HepG2 (cell line): ENCODE measurements around the gene EHD1. TPM values are rescaled to one million over a fixed set of nuclear protein-coding genes. Genes with fewer than 3 reads are reported as not detected.

ENCODE experiments used
- EHMT2 ChIP-seq: fragments of 200-600 bp; sonication (generic); IDR thresholded peaks from 2 replicates; pipeline ENCODE4 v1.7.0; 2017; ENCODE audit warnings: antibody characterized with exemption, low read depth, low read length, borderline replicate concordance
- GLI4 ChIP-seq: sonication (generic); formaldehyde crosslinking; IDR thresholded peaks from 2 replicates; pipeline ENCODE4 v1.5.1; 2020; ENCODE audit warnings: missing genetic modification reagents, mild to moderate bottlenecking, moderate library complexity, borderline replicate concordance
- MEIS1 ChIP-seq: sonication (generic); formaldehyde crosslinking; IDR thresholded peaks from 2 replicates; pipeline ENCODE4 v1.9.0; 2021; ENCODE audit warnings: mild to moderate bottlenecking, missing genetic modification reagents, moderate library complexity, borderline replicate concordance
- RFXAP ChIP-seq: sonication (generic); formaldehyde crosslinking; IDR thresholded peaks from 2 replicates; pipeline ENCODE4 v1.4.0; 2020; ENCODE audit warnings: missing genetic modification reagents, borderline replicate concordance
- SP4 ChIP-seq: sonication (generic); formaldehyde crosslinking; IDR thresholded peaks from 2 replicates; pipeline ENCODE4 v1.8.1; 2023; ENCODE audit warnings: mild to moderate bottlenecking, missing genetic modification reagents
- YEATS2 ChIP-seq: sonication (generic); formaldehyde crosslinking; IDR thresholded peaks from 2 replicates; pipeline ENCODE4 v1.4.0; 2020; ENCODE audit warnings: missing genetic modification reagents, borderline replicate concordance
- ZNF180 ChIP-seq: sonication (generic); formaldehyde crosslinking; IDR thresholded peaks from 2 replicates; pipeline ENCODE4 v1.4.0; 2020; ENCODE audit warnings: low read depth, missing genetic modification reagents, borderline replicate concordance
- polyA plus RNA-seq, 8 experiments: library from polyadenylated mRNA; depleted of rRNA in 3 of 8; stranded (reverse) in 7 of 8; unstranded in 1 of 8; fragments of >200 nt; fragmentation: Illumina TruSeq in 4 of 8; extraction: Trizol in 4 of 8; gene quantifications; 2 replicates each; pipeline versions ENCODE4 v1.2.1 to v1.2.3, GENCODE V29; 2011 to 2016; ENCODE audit warnings: low read depth in 4 of 8, missing spikeins in 1 of 8, mixed read lengths in 1 of 8; ENCODE audit not compliant: insufficient read depth in 1 of 8
- total RNA-seq, 5 experiments: library from RNA; depleted of rRNA; stranded (reverse); fragments of >200 nt; fragmentation: Illumina TruSeq; extraction: Trizol; gene quantifications; 2 replicates each; pipeline ENCODE4 v1.2.3, GENCODE V29; 2016; ENCODE audit warnings: low read depth in 1 of 5
- TF ChIP-seq, protein P1 (sequence below): sonication (generic); formaldehyde crosslinking; IDR thresholded peaks from 2 replicates; pipeline ENCODE4 v1.4.0; 2020; ENCODE audit warnings: mild to moderate bottlenecking, missing genetic modification reagents
- TF ChIP-seq, protein P2 (sequence below): sonication (generic); formaldehyde crosslinking; IDR thresholded peaks from 2 replicates; pipeline ENCODE4 v1.4.0; 2020; ENCODE audit warnings: mild to moderate bottlenecking, missing genetic modification reagents
- TF ChIP-seq, protein P3 (sequence below): sonication (generic); formaldehyde crosslinking; IDR thresholded peaks from 2 replicates; pipeline ENCODE4 v1.5.0; 2020; ENCODE audit warnings: missing genetic modification reagents
- TF ChIP-seq, protein P4 (sequence below), 2 experiments: sonication (generic) in 1 of 2; formaldehyde crosslinking in 1 of 2; IDR thresholded peaks; 2 replicates each; pipeline versions ENCODE4 v1.4.0 to v1.6.1; 2016 to 2020; ENCODE audit warnings: borderline replicate concordance in 1 of 2, low read depth in 1 of 2, mild to moderate bottlenecking in 1 of 2, missing genetic modification reagents in 1 of 2

EHD1 gene
- total and polyA plus RNA-seq, 2 of the 13 experiments (the other 11 are each of a cell fraction or from before 2014, with no cell fraction given) = 23.6 to 26.6 TPM

DNA sequence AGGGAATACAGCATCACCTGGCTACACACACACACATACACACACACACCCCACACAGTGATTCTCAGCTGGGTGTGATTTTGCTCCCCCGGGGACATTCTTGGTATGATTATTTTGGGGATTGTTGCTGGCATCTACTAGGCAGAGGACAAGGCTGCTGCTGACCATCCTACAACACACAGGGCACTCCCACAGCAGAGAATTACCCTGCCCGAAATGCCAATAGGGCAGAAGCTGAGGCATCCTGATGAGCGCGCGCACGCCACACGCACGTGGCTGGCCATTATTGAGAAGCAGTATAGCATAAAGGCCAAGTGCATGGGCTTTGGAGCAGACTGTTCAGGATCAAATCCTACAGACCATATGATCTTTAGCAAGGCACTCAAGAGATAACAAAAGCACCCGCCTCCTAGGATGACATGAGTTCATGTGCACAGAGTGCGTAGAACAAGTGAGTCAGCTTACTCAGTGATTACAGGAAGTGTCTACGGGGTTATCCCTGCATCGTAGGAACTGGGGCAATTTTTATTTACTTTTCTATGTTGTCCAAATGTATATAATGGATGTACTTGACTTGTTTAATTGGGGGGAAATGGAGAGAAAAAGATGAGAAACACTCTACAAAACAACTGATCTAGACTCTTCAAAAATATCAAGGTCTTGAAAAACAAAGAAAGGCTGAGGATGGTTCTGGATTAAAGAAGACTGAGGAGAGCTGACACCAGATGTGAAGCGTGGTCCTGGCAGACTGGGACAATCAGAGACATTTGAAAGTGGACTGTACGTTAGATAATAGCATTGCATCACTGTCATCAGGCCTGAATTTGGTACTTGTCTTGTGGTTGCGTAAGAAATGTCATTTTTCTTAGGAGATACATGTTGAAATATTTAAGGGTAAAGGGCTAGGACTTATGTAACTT lies 7.2 kb upstream of the EHD1 start (continued):
- TF ChIP-seq, protein P1, sequence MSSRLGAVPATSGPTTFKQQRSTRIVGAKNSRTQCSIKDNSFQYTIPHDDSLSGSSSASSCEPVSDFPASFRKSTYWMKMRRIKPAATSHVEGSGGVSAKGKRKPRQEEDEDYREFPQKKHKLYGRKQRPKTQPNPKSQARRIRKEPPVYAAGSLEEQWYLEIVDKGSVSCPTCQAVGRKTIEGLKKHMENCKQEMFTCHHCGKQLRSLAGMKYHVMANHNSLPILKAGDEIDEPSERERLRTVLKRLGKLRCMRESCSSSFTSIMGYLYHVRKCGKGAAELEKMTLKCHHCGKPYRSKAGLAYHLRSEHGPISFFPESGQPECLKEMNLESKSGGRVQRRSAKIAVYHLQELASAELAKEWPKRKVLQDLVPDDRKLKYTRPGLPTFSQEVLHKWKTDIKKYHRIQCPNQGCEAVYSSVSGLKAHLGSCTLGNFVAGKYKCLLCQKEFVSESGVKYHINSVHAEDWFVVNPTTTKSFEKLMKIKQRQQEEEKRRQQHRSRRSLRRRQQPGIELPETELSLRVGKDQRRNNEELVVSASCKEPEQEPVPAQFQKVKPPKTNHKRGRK = no peak
- TF ChIP-seq, protein P2, sequence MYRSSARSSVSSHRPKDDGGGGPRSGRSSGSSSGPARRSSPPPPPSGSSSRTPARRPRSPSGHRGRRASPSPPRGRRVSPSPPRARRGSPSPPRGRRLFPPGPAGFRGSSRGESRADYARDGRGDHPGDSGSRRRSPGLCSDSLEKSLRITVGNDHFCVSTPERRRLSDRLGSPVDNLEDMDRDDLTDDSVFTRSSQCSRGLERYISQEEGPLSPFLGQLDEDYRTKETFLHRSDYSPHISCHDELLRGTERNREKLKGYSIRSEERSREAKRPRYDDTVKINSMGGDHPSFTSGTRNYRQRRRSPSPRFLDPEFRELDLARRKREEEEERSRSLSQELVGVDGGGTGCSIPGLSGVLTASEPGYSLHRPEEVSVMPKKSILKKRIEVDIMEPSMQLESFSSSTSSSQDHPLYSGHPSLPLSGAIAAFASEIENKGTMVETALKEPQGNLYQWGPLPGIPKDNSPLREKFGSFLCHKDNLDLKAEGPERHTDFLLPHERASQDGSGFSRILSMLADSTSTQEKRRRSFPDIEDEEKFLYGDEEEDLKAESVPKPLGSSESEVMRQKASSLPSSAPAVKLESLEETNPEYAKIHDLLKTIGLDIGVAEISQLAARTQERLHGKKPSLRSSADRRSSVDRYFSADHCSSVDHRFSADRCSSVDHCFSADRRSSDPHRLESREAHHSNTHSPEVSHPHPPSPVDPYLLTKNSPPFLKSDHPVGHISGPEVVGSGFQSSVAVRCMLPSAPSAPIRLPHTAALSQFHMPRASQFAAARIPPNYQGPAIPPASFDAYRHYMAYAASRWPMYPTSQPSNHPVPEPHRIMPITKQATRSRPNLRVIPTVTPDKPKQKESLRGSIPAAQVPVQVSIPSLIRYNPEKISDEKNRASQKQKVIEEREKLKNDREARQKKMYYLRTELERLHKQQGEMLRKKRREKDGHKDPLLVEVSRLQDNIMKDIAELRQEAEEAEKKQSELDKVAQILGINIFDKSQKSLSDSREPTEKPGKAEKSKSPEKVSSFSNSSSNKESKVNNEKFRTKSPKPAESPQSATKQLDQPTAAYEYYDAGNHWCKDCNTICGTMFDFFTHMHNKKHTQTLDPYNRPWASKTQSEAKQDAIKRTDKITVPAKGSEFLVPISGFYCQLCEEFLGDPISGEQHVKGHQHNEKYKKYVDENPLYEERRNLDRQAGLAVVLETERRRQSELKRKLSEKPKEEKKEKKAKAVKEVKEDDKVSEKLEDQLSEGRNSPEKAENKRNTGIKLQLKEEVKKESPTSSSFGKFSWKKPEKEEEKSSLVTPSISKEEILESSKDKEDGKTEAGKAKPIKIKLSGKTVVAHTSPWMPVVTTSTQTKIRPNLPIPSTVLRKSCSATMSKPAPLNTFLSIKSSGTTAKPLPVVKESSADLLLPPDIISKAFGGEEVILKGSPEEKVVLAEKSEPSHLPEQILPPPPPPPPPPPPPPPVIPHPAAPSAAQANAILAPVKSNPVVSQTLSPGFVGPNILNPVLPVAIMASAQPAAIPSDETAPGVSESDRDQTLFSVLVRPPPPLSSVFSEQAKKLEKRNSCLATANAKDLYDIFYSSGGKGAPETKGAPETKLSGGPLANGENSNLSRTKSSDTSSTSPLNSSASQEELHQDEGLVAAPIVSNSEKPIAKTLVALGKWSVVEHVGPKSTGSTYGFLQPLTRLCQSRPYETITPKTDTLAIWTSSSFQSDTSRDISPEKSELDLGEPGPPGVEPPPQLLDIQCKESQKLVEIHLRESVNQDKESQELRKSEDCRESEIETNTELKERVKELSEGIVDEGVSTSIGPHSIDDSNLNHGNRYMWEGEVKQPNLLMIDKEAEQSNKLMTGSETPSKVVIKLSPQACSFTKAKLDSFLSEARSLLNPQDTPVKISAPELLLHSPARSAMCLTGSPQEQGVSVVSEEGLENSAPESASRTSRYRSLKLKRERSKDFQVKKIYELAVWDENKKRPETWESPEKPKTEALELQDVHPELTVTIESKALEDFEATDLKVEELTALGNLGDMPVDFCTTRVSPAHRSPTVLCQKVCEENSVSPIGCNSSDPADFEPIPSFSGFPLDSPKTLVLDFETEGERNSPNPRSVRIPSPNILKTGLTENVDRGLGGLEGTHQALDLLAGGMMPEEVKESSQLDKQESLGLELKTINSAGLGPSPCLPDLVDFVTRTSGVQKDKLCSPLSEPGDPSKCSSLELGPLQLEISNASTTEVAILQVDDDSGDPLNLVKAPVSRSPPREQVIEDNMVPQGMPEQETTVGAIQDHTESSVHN (CRISPR knock-in tag) = no peak
- TF ChIP-seq, protein P3, sequence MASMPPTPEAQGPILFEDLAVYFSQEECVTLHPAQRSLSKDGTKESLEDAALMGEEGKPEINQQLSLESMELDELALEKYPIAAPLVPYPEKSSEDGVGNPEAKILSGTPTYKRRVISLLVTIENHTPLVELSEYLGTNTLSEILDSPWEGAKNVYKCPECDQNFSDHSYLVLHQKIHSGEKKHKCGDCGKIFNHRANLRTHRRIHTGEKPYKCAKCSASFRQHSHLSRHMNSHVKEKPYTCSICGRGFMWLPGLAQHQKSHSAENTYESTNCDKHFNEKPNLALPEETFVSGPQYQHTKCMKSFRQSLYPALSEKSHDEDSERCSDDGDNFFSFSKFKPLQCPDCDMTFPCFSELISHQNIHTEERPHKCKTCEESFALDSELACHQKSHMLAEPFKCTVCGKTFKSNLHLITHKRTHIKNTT (CRISPR knock-in tag) = no peak
- no peak; the same call in 1 of the 2 replicates for TF ChIP-seq MEIS1 (CRISPR knock-in tag)
- no peak for TF ChIP-seq GLI4 (CRISPR knock-in tag)
- no peak for TF ChIP-seq RFXAP (CRISPR knock-in tag)
- TF ChIP-seq EHMT2 = no peak
- TF ChIP-seq SP4 (CRISPR knock-in tag) = no peak
- no peak for TF ChIP-seq YEATS2 (CRISPR knock-in tag)
- TF ChIP-seq, protein P4, sequence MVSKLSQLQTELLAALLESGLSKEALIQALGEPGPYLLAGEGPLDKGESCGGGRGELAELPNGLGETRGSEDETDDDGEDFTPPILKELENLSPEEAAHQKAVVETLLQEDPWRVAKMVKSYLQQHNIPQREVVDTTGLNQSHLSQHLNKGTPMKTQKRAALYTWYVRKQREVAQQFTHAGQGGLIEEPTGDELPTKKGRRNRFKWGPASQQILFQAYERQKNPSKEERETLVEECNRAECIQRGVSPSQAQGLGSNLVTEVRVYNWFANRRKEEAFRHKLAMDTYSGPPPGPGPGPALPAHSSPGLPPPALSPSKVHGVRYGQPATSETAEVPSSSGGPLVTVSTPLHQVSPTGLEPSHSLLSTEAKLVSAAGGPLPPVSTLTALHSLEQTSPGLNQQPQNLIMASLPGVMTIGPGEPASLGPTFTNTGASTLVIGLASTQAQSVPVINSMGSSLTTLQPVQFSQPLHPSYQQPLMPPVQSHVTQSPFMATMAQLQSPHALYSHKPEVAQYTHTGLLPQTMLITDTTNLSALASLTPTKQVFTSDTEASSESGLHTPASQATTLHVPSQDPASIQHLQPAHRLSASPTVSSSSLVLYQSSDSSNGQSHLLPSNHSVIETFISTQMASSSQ (IDR thresholded peaks at IDR 0.05; ENCODE audit: low read depth) = no peak
- TF ChIP-seq, protein P4 (CRISPR knock-in tag; IDR thresholded peaks at IDR 0.05; ENCODE audit: borderline replicate concordance) = no peak
- TF ChIP-seq ZNF180 = no peak
